Bronchial epithelial cell (primary cell): Measurements from ENCODE around the gene POLN. TPM values are rescaled to one million over a fixed set of nuclear protein-coding genes. Genes with fewer than 3 reads are reported as not detected.

Experiments used
- DNase-seq: peaks from one replicate; pipeline ENCODE4 v3.0.0-alpha.2; 2010; ENCODE audit warnings: low read depth
- FAIRE-seq: peaks from 2 replicates; lab custom pipeline; 2011; peaks lifted over from hg19 to GRCh38; lab: Jason Lieb, UNC
- H3K27me3 ChIP-seq: 2 replicates; pipeline ENCODE4 v1.5.1; 2011; ENCODE audit warnings: low read length; ENCODE audit not compliant: control insufficient read depth, insufficient read depth
- H3K36me3 ChIP-seq: 2 replicates; pipeline ENCODE4 v1.5.1; 2011; ENCODE audit warnings: low read length; ENCODE audit not compliant: control insufficient read depth, insufficient read depth
- H3K4me3 ChIP-seq: 2 replicates; pipeline ENCODE4 v1.5.1; 2011; ENCODE audit warnings: mild to moderate bottlenecking, low read depth, low read length, control low read depth
- total RNA-seq: library from RNA; depleted of rRNA; stranded (reverse); fragments of >200 nt; gene quantifications from 2 replicates; pipeline ENCODE4 v1.2.1, GENCODE V29; 2014
- TF ChIP-seq, protein P1 (sequence below): IDR thresholded peaks from 2 replicates; pipeline ENCODE4 v1.5.1; 2011; ENCODE audit warnings: mild to moderate bottlenecking, moderate library complexity, low read length, control low read depth, inconsistent platforms; ENCODE audit not compliant: insufficient read depth, severe bottlenecking

Gene POLN
- total RNA-seq, 1 donor from 2014 or later, result 1.6 TPM

DNA sequence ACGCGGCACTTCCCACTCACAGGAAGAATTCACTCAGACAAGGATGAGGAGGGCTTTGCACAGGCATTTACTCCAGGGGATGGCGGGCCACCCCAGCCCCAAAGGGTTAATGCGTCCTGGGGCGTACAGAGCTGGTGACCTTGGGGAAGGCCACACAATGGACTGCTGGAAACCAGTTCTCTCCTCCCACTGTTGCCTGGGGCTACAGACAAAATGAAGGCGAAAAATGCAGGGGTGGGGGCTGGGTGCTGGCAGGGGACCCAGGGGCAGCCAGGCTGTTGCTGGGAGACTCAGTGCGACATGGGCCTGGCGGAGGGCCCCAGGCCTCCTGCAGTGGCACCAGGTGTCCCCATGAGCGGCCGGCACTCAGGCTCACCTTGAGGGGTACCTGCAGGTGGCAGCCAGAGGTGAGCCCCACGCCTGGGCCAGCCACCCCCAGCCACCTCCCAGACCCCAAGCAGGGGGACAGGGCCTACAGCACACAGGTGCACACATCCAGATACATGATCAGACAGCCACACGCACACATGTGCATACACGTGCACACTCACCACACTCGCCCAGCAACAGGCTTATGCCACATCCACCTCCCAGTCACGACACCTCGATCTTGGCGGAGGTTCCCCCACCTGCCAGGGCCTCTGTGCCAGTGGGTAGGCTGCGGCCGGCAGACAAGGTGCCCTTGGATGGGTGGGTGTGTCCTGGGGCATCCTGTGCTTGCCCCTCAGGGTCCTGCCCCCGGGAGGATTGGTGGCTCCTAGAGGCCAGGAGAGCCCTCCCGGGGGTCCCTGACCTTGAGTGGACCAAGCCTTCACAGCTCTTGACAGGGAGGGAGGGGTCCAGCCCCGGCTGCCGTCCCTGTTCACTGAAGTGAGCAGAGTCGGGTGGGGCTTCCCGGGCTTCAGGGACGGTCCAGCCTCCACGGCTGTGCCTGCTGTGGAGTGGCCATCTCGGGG, 169.7 kb downstream of the POLN start:
- TF ChIP-seq, protein P1, sequence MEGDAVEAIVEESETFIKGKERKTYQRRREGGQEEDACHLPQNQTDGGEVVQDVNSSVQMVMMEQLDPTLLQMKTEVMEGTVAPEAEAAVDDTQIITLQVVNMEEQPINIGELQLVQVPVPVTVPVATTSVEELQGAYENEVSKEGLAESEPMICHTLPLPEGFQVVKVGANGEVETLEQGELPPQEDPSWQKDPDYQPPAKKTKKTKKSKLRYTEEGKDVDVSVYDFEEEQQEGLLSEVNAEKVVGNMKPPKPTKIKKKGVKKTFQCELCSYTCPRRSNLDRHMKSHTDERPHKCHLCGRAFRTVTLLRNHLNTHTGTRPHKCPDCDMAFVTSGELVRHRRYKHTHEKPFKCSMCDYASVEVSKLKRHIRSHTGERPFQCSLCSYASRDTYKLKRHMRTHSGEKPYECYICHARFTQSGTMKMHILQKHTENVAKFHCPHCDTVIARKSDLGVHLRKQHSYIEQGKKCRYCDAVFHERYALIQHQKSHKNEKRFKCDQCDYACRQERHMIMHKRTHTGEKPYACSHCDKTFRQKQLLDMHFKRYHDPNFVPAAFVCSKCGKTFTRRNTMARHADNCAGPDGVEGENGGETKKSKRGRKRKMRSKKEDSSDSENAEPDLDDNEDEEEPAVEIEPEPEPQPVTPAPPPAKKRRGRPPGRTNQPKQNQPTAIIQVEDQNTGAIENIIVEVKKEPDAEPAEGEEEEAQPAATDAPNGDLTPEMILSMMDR, result no peak
- no peaks in the 10 kb centered on the region for H3K27me3 ChIP-seq

DNA sequence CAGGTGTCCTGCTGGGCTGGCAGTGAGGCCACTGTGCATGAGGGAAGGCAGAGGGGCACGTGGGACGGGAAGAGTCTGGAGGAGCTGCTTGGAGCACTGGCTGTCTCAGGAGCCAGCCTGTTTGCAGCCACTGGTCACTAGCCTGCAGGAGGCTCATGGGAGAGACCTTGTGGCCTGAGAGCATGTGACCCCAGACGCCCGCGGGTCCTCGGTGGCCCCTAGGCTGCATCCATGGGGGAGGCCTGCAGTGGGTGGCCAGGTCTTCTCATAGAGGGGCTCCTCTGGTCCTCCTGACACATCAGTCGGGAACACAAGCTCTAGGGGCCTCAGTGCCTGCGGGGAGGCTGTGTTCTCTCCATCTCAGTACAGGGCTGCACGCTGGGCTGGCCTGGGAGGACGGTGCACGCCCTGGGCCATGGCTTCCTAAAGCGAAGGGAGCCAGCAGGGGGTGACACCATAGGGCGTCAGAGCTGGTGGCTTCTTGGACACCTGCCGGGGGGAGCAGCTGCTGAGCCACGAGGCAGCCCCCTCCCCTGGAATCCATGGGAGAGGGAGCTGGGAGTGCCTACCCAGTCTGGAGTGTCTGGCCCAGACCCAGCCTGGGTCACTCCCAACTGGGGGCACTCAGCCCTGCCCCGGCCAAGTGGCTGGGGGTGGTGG, 170.5 kb downstream of the POLN start:
- TF ChIP-seq, protein P1, result no peak
- Histone ChIP-seq H3K36me3 (no peaks in the 10 kb centered on the region), H3K27me3 (no peaks in the 10 kb centered on the region), H3K4me3 (no peak overlapping the region)
- FAIRE-seq, result no peak
- DNase-seq, result no peak

More for the DNA sequence above, 169.7 kb downstream of the POLN start:
- no peak overlapping the region for H3K4me3 ChIP-seq
- H3K36me3 ChIP-seq, result no peaks in the 10 kb centered on the region
- DNase-seq, result no peak
- FAIRE-seq, result no peak

DNA sequence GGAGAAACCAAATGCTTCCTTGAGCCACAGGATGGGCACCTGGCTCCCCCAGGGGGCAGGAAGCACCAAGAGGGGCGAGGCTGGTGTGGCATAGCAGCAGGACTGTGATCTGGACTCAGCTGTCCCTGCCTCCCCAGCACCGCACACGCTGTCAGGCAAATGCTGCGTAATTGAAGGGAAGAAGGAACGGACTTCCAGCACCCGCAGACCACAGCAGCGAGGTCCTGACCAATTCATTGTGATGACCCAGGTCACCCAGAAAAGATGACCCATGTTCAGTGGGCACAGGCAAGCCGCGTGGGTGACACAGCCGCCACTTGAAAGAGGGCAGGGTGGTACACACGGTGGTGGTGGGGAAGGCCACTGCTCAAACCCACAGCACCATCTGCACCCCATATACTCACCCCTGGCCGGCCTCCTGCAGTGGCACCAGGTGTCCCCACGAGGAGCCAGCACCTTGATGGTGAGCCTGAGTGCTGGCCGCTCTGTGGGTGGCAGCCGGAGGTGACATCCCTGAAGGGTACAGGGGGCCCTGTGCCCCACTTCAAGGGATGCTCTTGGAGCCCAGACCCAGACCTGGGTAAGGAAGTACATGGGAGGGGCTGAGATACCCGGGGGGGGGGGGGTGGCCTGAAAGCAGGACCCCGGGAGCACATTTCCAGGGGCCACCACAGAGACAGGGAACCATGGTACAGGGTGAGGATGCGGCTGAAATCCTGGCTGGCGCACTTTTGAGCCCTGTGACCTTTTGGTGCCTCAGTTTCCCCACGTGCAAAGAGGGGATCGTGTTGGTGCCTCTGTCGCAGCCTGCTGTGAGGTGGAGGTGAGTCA, 171.3 kb downstream of the POLN start:
- FAIRE-seq, result no peak
- DNase-seq, result no peak
- Histone ChIP-seq H3K36me3 (no peaks in the 10 kb centered on the region), H3K27me3 (no peaks in the 10 kb centered on the region), H3K4me3 (no peak overlapping the region)
- TF ChIP-seq, protein P1, result no peak

DNA sequence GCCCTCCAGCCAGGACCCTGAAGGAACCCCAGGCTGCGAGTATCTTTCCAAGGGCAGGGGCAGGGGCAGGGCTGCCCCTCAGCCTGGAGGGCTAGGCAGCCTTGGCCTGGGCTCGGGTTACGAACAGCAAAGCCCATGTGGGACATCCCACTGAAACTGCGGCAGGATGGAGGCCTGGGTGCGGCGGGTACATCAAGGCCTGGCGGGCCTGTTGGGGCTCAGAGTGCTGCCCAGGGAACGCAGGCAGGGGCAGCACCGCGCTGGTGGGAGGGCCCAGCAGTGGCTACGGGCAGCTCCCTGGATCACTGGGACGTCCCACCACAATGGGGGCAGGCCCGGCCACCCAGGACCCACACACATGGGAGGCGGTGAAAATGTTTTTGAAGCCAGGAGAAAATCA, 171.9 kb downstream of the POLN start:
- FAIRE-seq (no peak), DNase-seq (no peak)
- Histone ChIP-seq H3K27me3 (no peaks in the 10 kb centered on the region), H3K4me3 (no peak overlapping the region), H3K36me3 (no peaks in the 10 kb centered on the region)
- TF ChIP-seq, protein P1, result no peak

DNA sequence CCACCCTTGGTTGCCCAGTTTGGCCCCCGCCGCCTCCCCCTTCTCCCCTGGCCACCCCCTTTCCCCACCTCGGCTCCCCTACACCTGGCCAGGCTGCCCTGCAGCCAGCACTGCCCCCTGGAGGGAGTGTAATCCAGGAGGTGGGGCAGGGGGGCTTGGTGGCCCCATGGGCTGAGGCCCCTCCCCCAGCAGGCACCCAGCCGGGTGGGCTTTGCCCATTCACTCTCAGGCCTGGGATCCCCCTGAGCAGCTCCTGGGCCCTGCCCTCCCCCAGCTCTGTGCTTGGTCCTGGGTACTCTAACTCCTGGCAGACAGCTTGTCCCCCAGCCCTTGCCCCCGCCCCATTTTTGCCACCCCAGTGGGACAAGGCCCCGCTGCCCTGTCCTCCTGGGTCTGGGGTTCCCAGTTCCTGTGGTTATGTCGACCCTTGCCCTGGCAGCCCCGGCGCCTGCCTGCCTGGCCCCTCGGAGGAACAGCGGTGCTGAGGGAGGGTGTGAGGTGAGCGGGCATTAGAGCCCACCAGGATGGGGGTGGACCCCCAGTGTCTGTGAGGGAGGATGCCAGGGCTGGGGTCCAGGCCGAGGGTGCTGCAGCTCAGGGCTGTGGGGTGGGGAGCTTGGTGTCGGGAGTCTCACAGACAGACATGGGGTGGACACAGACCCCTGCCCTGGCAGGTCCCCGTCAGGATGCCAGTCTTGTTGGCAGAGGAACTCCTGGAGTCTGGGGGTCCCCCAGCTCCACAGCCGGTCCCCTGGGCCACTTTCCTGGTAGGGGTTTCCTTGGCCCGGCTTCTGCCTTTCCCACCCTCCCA, 172.6 kb downstream of the POLN start:
- Histone ChIP-seq H3K36me3 (no peaks in the 10 kb centered on the region), H3K4me3 (no peak overlapping the region), H3K27me3 (no peaks in the 10 kb centered on the region)
- DNase-seq (no peak), FAIRE-seq (no peak)
- TF ChIP-seq, protein P1, result no peak
